Dedifferentiated amniotic fluid mesenchymal stem cell (primary cell): ENCODE results near the gene ELF4.

Experiments
- DNase-seq: peaks from one replicate; pipeline ENCODE4 v3.0.0-alpha.2; 2016; ENCODE audit errors: extremely low spot score

Gene ELF4

GRCh38 chrX:130110379-130111219 is at the start of gene ELF4:
Gene ELF4, minus strand, starts transcription at chrX:130110497. Its CDS starts 29,167 bp downstream, at chrX:130081330.
- DNase-seq, result no peak

- no peak for DNase-seq
Observed at GRCh38 chrX:130159776-130160175, 49.5 kb upstream of the ELF4 start.

GRCh38 chrX:130158311-130158710 is 48.0 kb upstream of the ELF4 start:
- no peak for DNase-seq

GRCh38 chrX:130155564-130155963 is 45.3 kb upstream of the ELF4 start:
- no peak for DNase-seq

GRCh38 chrX:130147631-130148030 is 37.3 kb upstream of the ELF4 start:
- peak; percentile 14 for DNase-seq

- no peak for DNase-seq
Observed at GRCh38 chrX:130145123-130145522, 34.8 kb upstream of the ELF4 start.

- DNase-seq, result no peak
Observed at GRCh38 chrX:130144509-130144908, 34.2 kb upstream of the ELF4 start.

GRCh38 chrX:130139474-130140201 is 29.3 kb upstream of the ELF4 start:
- no peak for DNase-seq

- DNase-seq, result no peak
Observed at GRCh38 chrX:130136961-130137360, 26.7 kb upstream of the ELF4 start.

GRCh38 chrX:130136496-130136895 is 26.2 kb upstream of the ELF4 start:
- no peak for DNase-seq

- DNase-seq, result no peak
Observed at GRCh38 chrX:130130990-130131389, 20.7 kb upstream of the ELF4 start.

- DNase-seq, result no peak
Observed at GRCh38 chrX:130125091-130125874, 15.0 kb upstream of the ELF4 start.

- no peak for DNase-seq
Observed at GRCh38 chrX:130124577-130124976, 14.3 kb upstream of the ELF4 start.

- DNase-seq, result no peak
Observed at GRCh38 chrX:130121505-130121800, 11.2 kb upstream of the ELF4 start.

- peak; percentile 82 for DNase-seq
Observed at GRCh38 chrX:130120746-130121504, 10.6 kb upstream of the ELF4 start.

GRCh38 chrX:130120321-130120731 is 10.0 kb upstream of the ELF4 start:
- DNase-seq, result no peak

GRCh38 chrX:130119312-130119898 is 9.1 kb upstream of the ELF4 start:
- no peak for DNase-seq

GRCh38 chrX:130118441-130119311 is 8.4 kb upstream of the ELF4 start:
- DNase-seq, result peak; percentile 29

GRCh38 chrX:130117166-130117565 is 6.9 kb upstream of the ELF4 start:
- no peak for DNase-seq
